SIG-M5 (cell line): ENCODE data around the gene RNLS.

ENCODE experiments used
- DNase-seq: peaks from one replicate; lab custom pipeline; 2025; lab: John Stamatoyannopoulos, UW

Gene RNLS

GRCh38 chr10:88582806-88583583 lies at the start of gene RNLS:
TSS of gene RNLS (minus strand) at chr10:88583318.
- DNase-seq, result no peak

GRCh38 chr10:88624840-88625239 lies 41.7 kb upstream of the RNLS start:
- no peak for DNase-seq

GRCh38 chr10:88623835-88624234 lies 40.7 kb upstream of the RNLS start:
- DNase-seq, result no peak

GRCh38 chr10:88620441-88620840 lies 37.3 kb upstream of the RNLS start:
- no peak for DNase-seq

- no peak for DNase-seq
Observed at GRCh38 chr10:88618496-88618895, 35.4 kb upstream of the RNLS start.

- no peak for DNase-seq
Observed at GRCh38 chr10:88617772-88618300, 34.7 kb upstream of the RNLS start.

- no peak for DNase-seq
Observed at GRCh38 chr10:88616250-88616977, 33.3 kb upstream of the RNLS start.

GRCh38 chr10:88608780-88609179 lies 25.7 kb upstream of the RNLS start:
- no peak for DNase-seq

GRCh38 chr10:88608052-88608732 lies 25.1 kb upstream of the RNLS start:
- no peak for DNase-seq

- peak; percentile 67 for DNase-seq
Observed at GRCh38 chr10:88598055-88598454, 14.9 kb upstream of the RNLS start.

- no peak for DNase-seq
Observed at GRCh38 chr10:88594482-88594881, 11.4 kb upstream of the RNLS start.

GRCh38 chr10:88592906-88593305 lies 9.8 kb upstream of the RNLS start:
- no peak for DNase-seq

- no peak for DNase-seq
Observed at GRCh38 chr10:88592381-88592780, 9.3 kb upstream of the RNLS start.

- no peak for DNase-seq
Observed at GRCh38 chr10:88586462-88586861, 3.3 kb upstream of the RNLS start, which contains the start of gene LIPJ. TSS of gene LIPJ (plus strand) at chr10:88586762. CDS start at chr10:88590688, 3,926 bp downstream.

- DNase-seq, result no peak
Observed at GRCh38 chr10:88583584-88583957, 453 bp upstream of the RNLS start.

GRCh38 chr10:88582411-88582805 lies 710 bp downstream of the RNLS start:
- DNase-seq, result no peak

GRCh38 chr10:88565072-88565471 lies 18.0 kb downstream of the RNLS start:
- peak; percentile 2 for DNase-seq

GRCh38 chr10:88562152-88562551 lies 21.0 kb downstream of the RNLS start:
- no peak for DNase-seq

GRCh38 chr10:88557658-88558057 lies 25.5 kb downstream of the RNLS start:
- no peak for DNase-seq

- no peak for DNase-seq
Observed at GRCh38 chr10:88557256-88557655, 25.9 kb downstream of the RNLS start.

- DNase-seq, result peak; percentile 5
Observed at GRCh38 chr10:88555190-88555908, 27.8 kb downstream of the RNLS start.
